Tibial nerve (tissue), 4 donors: ENCODE measurements around the gene CLASP2.

ENCODE experiments used
- EP300 ChIP-seq, 2 donors: sonication (generic); formaldehyde crosslinking; IDR thresholded peaks; one replicate each; pipeline ENCODE4 v1.6.1; 2017; ENCODE audit warnings: antibody characterized with exemption in 2 of 2, mild to moderate bottlenecking in 1 of 2
- TF ChIP-seq, protein P1 (sequence below), 5 experiments: fragments of 200-600 bp in 3 of 5; fragments of 450-650 bp in 2 of 5; sonication (generic) in 3 of 5; IDR thresholded peaks; one replicate each; pipeline ENCODE4 v1.5.1; 2016 to 2019; ENCODE audit warnings: antibody characterized with exemption in 5 of 5, mild to moderate bottlenecking in 3 of 5, moderate library complexity in 2 of 5

DNA sequence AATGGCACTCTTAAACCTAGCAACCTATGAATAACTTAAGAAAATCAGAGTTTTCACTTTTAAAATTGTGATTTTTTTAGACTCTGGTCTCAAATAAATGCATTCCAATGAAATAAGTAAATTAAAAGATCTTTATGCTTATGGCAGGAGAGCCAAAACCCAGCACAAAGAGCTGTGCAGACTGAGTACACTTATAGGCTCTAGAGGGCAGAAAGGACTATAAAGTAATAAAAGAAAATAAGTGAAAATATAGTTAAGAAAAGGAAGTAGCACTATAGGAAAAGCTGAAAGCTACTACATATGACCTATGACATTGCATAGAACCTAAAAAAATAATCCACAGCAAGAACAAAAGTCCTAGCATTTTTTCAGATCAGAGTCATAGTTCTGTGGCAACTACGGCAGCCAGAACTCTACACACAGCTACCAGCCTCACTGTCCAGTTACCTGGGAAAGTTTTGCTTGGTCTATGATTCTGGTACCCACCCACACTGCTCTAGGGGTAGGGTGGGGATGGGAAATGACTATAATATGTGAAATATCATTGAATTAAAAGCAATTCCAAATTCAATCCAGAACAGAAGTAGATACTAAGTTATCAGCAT lies 30.5 kb downstream of the CLASP2 start:
- TF ChIP-seq, protein P1, sequence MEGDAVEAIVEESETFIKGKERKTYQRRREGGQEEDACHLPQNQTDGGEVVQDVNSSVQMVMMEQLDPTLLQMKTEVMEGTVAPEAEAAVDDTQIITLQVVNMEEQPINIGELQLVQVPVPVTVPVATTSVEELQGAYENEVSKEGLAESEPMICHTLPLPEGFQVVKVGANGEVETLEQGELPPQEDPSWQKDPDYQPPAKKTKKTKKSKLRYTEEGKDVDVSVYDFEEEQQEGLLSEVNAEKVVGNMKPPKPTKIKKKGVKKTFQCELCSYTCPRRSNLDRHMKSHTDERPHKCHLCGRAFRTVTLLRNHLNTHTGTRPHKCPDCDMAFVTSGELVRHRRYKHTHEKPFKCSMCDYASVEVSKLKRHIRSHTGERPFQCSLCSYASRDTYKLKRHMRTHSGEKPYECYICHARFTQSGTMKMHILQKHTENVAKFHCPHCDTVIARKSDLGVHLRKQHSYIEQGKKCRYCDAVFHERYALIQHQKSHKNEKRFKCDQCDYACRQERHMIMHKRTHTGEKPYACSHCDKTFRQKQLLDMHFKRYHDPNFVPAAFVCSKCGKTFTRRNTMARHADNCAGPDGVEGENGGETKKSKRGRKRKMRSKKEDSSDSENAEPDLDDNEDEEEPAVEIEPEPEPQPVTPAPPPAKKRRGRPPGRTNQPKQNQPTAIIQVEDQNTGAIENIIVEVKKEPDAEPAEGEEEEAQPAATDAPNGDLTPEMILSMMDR (IDR thresholded peaks at IDR 0.05): no peak
- no peak for TF ChIP-seq EP300 (IDR thresholded peaks at IDR 0.05)
